Measurements from ENCODE around the gene PRSS8.

Gene PRSS8

DNA sequence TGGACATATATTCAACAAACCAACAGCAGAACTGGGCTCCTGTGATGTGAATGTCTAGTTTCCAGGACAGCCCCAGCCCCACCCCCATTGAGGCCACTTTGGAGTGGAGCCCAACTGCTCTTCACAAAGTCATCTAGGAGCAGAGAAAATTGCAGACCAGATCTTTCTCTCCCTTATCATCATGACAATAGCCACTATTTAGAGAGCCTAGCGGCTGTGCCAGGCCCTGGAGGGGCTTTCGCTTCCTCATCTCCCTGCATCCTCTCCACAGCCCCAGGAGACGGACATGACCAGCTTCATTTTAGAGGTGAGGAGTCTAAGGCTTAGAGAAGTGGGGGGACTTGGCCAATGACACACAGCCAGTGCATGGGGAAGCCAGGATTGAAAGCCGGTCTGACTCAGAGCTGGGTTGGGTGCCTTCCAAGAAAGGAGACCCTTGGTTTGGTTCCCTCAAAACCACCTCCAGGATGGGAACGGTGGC is 1.4 kb downstream of the PRSS8 start:
- Histone ChIP-seq H3K36me3 (replicated peaks) (no peaks in the 10 kb centered on the region), H3K27ac (no peak overlapping the region), H3K27me3 (replicated peaks) (no peaks in the 10 kb centered on the region), H3K4me3 (ENCODE audit: low read depth, low read length) (no peak overlapping the region)
- no peak for TF ChIP-seq CTCF (IDR thresholded peaks at IDR 0.05; ENCODE audit: low read depth, low read length, missing control alignments)
- in situ Hi-C loops (cut with HindIII; ENCODE audit: low pct_ligation_motif_present, low sequenced_read_pairs), result no loop called here
- no peak for DNase-seq

- H3K27ac ChIP-seq, result no peak overlapping the region
- DNase-seq, result no peak
- TF ChIP-seq CTCF (IDR thresholded peaks at IDR 0.05; ENCODE audit: low read depth, low read length, missing control alignments), result no peak
- no peak overlapping the region for H3K4me3 ChIP-seq (ENCODE audit: low read depth, low read length)
- no peaks in the 10 kb centered on the region for H3K36me3 ChIP-seq (replicated peaks)
- in situ Hi-C loops (cut with HindIII; ENCODE audit: low pct_ligation_motif_present, low sequenced_read_pairs), result no loop called here
- no peaks in the 10 kb centered on the region for H3K27me3 ChIP-seq (replicated peaks)
Measured at GRCh38 chr16:31133046-31133501, 2.5 kb downstream of the PRSS8 start.

DNA sequence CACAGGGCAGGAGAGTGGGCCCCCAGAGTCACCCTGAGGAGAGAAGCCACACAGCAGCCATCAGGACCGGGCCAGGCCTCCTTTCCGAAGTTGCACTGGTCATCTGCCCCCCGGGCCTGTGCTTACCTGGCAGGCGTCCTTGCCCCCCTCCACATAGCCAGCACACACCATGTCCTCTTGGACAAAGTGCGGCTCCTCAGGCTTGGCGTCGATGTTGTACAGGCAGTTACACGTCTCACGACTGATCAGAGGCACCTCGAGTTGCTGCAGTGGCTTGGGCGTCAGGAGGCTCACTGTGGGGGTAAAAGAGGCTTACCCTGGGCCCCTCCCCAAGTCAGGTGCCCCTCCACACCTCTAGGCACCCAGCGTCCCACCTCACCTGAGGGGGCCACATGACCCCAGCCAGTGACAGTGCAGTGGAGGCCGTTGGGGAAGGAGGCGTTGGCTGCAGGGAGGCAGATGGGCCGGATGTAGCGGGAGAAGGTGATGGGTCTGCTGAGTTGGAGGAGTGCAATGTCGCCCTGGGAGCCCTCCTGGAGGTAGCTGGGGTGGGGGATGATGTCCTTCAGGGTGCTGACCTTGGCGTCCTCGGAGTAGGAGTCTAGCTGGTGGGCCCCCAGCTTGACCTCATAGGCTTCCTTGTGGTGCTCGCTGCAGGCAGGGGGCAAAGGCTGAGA is 3.1 kb downstream of the PRSS8 start:
- Histone ChIP-seq H3K36me3 (replicated peaks) (no peaks in the 10 kb centered on the region), H3K27ac (no peak overlapping the region), H3K27me3 (replicated peaks) (no peaks in the 10 kb centered on the region), H3K4me3 (ENCODE audit: low read depth, low read length) (no peak overlapping the region)
- DNase-seq, result no peak
- in situ Hi-C loops (cut with HindIII; ENCODE audit: low pct_ligation_motif_present, low sequenced_read_pairs), result no loop called here
- TF ChIP-seq CTCF (IDR thresholded peaks at IDR 0.05; ENCODE audit: low read depth, low read length, missing control alignments), result no peak

DNA sequence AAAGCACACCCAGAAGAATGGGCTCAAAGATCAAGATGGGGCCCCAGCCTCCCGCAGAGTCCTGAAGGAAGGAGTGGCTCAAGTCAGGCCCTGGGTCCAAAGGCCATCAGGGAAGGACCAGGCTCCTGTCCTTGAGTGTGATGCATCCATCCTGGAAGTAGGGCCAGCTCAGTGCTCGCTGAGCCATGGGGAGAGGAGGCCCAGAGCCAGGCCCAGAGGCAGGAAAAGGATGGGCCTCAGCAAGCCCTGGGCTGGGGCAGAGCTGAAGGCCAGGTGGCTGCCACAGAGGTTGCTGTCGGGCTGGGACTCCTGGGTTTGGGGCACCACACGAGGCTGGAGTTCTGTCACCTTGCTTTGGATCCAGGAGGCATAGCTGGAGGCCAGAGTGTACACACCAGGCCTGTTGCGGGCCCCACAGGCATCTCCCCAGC is 3.7 kb downstream of the PRSS8 start:
- no peak for TF ChIP-seq CTCF (IDR thresholded peaks at IDR 0.05; ENCODE audit: low read depth, low read length, missing control alignments)
- no peak overlapping the region for H3K27ac ChIP-seq
- in situ Hi-C loops (cut with HindIII; ENCODE audit: low pct_ligation_motif_present, low sequenced_read_pairs), result no loop called here
- no peak overlapping the region for H3K4me3 ChIP-seq (ENCODE audit: low read depth, low read length)
- no peaks in the 10 kb centered on the region for H3K27me3 ChIP-seq (replicated peaks)
- H3K36me3 ChIP-seq (replicated peaks), result peaks cover 2% of the 10 kb centered on the region
- DNase-seq, result no peak

DNA sequence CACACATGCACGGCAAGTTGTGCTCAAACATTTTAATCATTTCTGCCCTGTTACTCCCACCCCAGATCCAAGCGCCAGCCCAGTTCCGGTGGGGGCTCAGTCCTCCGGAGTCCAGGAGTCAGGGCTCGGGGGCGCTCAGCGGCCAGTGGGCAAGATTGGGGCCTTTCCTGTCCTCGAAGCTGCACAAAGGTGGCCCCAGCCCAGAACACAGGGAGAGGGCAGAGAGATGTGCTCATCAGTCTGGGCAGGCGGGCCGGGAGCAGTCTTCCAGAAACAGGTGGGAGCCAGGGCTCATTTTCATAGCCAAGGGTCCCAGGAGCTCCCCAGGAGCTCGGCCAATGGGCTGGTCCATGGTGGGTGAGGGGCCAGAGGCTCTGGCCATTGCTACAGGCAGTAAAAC is 4.1 kb downstream of the PRSS8 start:
- in situ Hi-C loops (cut with HindIII; ENCODE audit: low pct_ligation_motif_present, low sequenced_read_pairs), result no loop called here
- H3K4me3 ChIP-seq (ENCODE audit: low read depth, low read length), result no peak overlapping the region

More for the DNA sequence above, 4.1 kb downstream of the PRSS8 start:
- Histone ChIP-seq H3K36me3 (replicated peaks) (peaks cover 2% of the 10 kb centered on the region), H3K27me3 (replicated peaks) (no peaks in the 10 kb centered on the region), H3K27ac (no peak overlapping the region)
- no peak for TF ChIP-seq CTCF (IDR thresholded peaks at IDR 0.05; ENCODE audit: low read depth, low read length, missing control alignments)
- no peak for DNase-seq

Measured in brain microvascular endothelial cell (primary cell).